Osteocyte (in vitro differentiated cells): ENCODE measurements around the gene MAPK1. TPM values are rescaled to one million over a fixed set of nuclear protein-coding genes. Genes with fewer than 3 reads are reported as not detected.
"Not testable (repeated sequence)": the region's sequence is repeated elsewhere in the genome, so short reads cannot be mapped to it uniquely, and the experiment has no call there.

Source experiments
- DNase-seq: peaks from one replicate; pipeline ENCODE4 v3.0.0; 2021; ENCODE audit warnings: mixed read lengths; ENCODE audit not compliant: unreplicated experiment; ENCODE audit errors: extremely low spot score
- H3K27ac Mint-ChIP-seq: one replicate; pipeline ENCODE4 v1.8.0; 2021; ENCODE audit warnings: mild to moderate bottlenecking, mixed read lengths; ENCODE audit not compliant: unreplicated experiment
- H3K27me3 Mint-ChIP-seq: one replicate; pipeline ENCODE4 v1.8.0; 2021; ENCODE audit warnings: mixed read lengths; ENCODE audit not compliant: unreplicated experiment
- H3K36me3 Mint-ChIP-seq: one replicate; pipeline ENCODE4 v1.8.0; 2021; ENCODE audit warnings: mixed read lengths; ENCODE audit not compliant: unreplicated experiment
- H3K4me1 Mint-ChIP-seq: one replicate; pipeline ENCODE4 v1.8.0; 2021; ENCODE audit warnings: mixed read lengths; ENCODE audit not compliant: unreplicated experiment
- H3K4me3 Mint-ChIP-seq: one replicate; pipeline ENCODE4 v1.8.0; 2021; ENCODE audit warnings: mild to moderate bottlenecking, moderate library complexity, mixed read lengths; ENCODE audit not compliant: unreplicated experiment
- H3K9me3 Mint-ChIP-seq: one replicate; pipeline ENCODE4 v1.8.0; 2021; ENCODE audit warnings: mixed read lengths; ENCODE audit not compliant: unreplicated experiment
- total RNA-seq: library from RNA; stranded (reverse); gene quantifications from 2 replicates; pipeline ENCODE4 v1.2.1, GENCODE V29; 2021
- TF ChIP-seq, protein P1 (sequence below): fragments of 200-600 bp; sonication (generic); IDR thresholded peaks from 2 replicates; pipeline ENCODE4 v1.5.0; 2021; ENCODE audit warnings: antibody characterized with exemption, mild to moderate bottlenecking, moderate library complexity

The MAPK1 gene
- total RNA-seq, 1 donor from 2014 or later = 159 TPM

DNA sequence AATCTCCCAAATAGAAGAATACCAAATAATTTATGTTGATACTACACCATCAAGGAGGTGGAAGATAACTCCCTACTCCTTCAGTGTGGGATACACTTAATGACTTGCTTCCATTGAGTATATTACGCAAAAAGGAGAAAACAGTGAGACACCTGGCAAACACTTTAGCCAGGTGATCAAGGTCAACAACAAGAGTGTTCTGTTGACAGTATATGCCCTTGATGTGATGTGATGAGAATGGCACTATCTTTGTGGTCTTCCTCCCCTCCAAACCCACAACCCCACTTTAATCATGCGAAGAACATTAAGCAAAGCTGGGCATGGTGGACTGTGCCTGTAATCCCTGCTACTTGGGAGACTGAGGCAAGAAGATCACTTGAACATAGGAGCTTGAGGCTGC, 26.0 kb downstream of the MAPK1 start:
- no peak for DNase-seq
- peaks cover 29% of the 10 kb centered on the region for H3K4me1 Mint-ChIP-seq
- no peaks in the 10 kb centered on the region for H3K9me3 Mint-ChIP-seq
- no peak overlapping the region for H3K27ac Mint-ChIP-seq
- no peak overlapping the region for H3K4me3 Mint-ChIP-seq
- peaks cover 4% of the 10 kb centered on the region for H3K36me3 Mint-ChIP-seq
- TF ChIP-seq, protein P1, sequence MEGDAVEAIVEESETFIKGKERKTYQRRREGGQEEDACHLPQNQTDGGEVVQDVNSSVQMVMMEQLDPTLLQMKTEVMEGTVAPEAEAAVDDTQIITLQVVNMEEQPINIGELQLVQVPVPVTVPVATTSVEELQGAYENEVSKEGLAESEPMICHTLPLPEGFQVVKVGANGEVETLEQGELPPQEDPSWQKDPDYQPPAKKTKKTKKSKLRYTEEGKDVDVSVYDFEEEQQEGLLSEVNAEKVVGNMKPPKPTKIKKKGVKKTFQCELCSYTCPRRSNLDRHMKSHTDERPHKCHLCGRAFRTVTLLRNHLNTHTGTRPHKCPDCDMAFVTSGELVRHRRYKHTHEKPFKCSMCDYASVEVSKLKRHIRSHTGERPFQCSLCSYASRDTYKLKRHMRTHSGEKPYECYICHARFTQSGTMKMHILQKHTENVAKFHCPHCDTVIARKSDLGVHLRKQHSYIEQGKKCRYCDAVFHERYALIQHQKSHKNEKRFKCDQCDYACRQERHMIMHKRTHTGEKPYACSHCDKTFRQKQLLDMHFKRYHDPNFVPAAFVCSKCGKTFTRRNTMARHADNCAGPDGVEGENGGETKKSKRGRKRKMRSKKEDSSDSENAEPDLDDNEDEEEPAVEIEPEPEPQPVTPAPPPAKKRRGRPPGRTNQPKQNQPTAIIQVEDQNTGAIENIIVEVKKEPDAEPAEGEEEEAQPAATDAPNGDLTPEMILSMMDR = no peak
- no peaks in the 10 kb centered on the region for H3K27me3 Mint-ChIP-seq

DNA sequence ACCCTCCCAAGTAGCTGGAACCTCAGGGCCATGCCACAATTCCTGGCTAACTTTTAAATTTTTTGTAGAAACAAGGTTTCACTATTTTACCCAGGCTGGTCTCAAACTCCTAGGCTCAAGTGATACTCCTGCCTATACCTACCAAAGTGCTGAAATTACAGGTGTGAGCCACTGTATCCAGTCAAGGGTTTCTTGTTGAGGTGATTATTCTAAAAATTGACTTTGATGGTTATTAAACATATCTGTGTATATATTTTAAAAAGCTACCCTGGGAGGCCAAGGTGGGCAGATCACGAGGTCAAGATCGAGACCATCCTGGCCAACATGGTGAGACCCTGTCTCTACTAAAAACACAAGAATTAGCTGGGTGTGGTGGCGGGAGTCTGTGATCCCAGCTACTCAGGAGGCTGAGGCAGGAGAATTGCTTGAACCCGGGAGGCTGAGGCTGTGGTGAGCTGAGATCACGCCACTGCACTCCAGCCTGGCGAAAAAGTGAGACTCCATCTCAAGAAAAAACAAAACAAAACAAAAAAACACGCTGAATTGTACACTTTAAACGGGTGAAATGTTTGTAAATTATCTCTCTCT, 27.1 kb downstream of the MAPK1 start:
- Mint-ChIP-seq H3K4me3 (no peak overlapping the region), H3K36me3 (peaks cover 4% of the 10 kb centered on the region), H3K27ac (no peak overlapping the region), H3K9me3 (no peaks in the 10 kb centered on the region), H3K27me3 (no peaks in the 10 kb centered on the region), H3K4me1 (peaks cover 33% of the 10 kb centered on the region)
- TF ChIP-seq, protein P1 = no peak
- no peak for DNase-seq

DNA sequence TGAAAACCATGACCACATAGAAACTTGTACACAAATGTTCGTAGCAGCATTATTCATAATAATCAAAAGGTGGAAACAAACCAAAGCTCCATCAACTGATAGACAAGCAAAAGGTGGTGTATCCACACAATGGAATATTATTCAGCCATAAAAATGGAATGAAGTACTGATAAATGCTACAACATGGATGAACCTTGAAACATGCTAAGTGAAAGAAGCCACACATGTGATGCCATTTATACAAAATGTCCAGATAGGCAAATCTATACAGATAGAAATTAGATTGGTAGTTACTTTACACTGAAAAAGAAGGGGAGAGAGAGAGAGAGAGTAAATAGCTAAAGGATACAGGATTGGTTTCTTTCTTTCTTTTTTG, 27.7 kb downstream of the MAPK1 start:
- no peak for DNase-seq
- no peaks in the 10 kb centered on the region for H3K27me3 Mint-ChIP-seq
- H3K4me1 Mint-ChIP-seq = peaks cover 37% of the 10 kb centered on the region
- no peak overlapping the region for H3K27ac Mint-ChIP-seq
- H3K9me3 Mint-ChIP-seq = no peaks in the 10 kb centered on the region
- H3K4me3 Mint-ChIP-seq = no peak overlapping the region
- TF ChIP-seq, protein P1 = no peak
- peaks cover 4% of the 10 kb centered on the region for H3K36me3 Mint-ChIP-seq

DNA sequence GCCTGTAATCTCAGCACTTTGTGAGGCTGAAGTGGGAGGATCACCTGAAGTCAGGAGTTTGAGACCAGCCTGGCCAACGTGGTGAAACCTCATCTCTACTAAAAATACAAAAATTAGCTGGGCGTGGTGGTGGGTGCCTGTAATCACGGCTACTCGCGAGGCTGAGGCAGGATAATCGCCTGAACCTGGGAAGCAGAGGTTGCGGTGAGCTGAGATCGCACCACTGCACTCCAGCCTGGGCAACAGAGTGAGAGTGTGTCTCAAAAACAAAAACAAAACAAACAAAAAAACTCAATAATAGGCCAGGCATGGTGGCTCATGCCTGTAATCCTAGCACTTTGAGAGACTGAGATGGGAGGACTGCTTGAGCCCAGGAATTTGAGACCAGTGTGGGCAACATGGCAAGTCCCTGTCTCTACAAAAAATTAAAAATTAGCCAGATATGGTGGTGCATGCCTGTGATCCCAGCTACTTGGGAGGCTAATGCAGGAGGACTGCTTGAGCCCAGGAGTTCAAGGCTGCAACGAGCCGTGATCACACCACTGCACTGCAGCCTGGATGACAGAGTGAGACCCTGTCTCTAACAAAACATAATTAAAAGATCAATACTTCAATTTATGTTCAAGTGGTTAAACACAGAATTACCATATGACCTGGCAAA, 28.2 kb downstream of the MAPK1 start:
- H3K36me3 Mint-ChIP-seq, H3K27me3 Mint-ChIP-seq, H3K9me3 Mint-ChIP-seq, H3K4me3 Mint-ChIP-seq: not testable (repeated sequence)
- DNase-seq = peak; percentile 34
- peaks cover 38% of the 10 kb centered on the region for H3K4me1 Mint-ChIP-seq
- H3K27ac Mint-ChIP-seq = peak overlapping the region; percentile 40

DNA sequence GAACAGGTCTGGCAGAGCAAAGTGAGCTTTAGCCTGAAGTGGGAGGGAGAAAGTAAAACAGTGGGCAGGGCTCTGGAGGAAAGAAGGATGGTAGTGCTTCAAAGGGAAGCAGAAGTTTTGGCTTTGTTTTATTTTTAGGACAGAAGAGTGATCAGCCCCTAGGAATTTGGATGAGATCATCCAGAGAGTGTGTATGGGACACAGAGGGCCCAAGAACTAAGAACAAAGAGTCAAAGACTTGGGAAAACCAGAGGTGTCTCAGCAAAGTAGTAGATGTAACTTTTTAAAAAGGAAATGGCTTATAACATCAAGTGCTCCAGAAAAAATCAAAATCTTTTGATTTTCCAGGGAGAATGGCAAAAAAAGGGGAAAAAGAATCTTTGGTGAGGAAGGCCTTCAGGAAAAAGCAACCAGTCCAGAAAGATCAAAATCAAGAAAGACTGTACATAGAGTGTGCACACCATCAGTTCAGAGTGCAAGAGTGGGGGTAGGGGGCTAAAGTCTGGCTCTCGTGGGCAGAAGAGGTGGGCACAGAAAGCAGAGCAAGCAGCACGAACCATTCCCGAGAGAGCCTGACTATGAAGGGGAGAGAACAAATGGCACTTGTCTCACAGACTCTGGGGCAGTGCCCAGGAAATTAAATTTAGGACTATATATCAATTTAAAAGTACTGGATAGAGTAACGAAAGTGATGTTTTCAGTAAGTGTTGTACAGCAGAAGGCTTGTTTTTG, 30.0 kb downstream of the MAPK1 start:
- no peak for DNase-seq
- TF ChIP-seq, protein P1 = no peak
- Mint-ChIP-seq H3K27me3 (no peaks in the 10 kb centered on the region), H3K4me3 (peak overlapping the region; percentile 33), H3K4me1 (peaks cover 43% of the 10 kb centered on the region), H3K9me3 (no peaks in the 10 kb centered on the region), H3K27ac (peak overlapping the region; percentile 98), H3K36me3 (peaks cover 1% of the 10 kb centered on the region)

DNA sequence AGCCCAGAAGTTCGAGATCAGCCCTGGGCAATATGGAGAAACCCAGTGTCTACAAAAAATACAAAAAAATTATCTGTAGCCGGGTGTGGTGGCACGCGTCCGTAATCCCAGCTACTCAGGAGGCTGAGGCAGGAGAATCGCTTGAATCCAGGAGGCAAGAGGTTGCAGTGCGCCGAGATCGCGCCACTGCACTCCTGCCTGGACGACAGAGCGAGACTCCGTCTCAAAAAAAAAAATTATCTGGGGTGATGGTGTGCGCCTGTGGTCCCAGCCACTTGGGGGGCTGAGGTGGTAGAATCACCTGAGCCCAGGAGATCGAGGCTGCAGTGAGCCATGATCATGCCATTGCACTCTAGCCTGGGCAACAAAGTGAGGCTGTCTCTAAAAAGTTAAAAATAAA, 31.0 kb downstream of the MAPK1 start:
- not testable (repeated sequence) for H3K36me3 Mint-ChIP-seq, H3K27me3 Mint-ChIP-seq, DNase-seq, H3K4me3 Mint-ChIP-seq, H3K9me3 Mint-ChIP-seq
- peaks cover 49% of the 10 kb centered on the region for H3K4me1 Mint-ChIP-seq
- H3K27ac Mint-ChIP-seq = peak overlapping the region; percentile 78
